GM10266 (cell line): ENCODE measurements around the gene SYNDIG1L.

Experiments used
- DNase-seq: peaks from one replicate; pipeline ENCODE4 v3.0.0; 2012; ENCODE audit errors: extremely low spot score
- TF ChIP-seq, protein P1 (sequence below): IDR thresholded peaks from 2 replicates; pipeline ENCODE4 v1.5.1; 2012; ENCODE audit warnings: mild to moderate bottlenecking, low read depth; ENCODE audit not compliant: control insufficient read depth, insufficient read depth; ENCODE audit errors: missing control alignments

The SYNDIG1L gene

DNA sequence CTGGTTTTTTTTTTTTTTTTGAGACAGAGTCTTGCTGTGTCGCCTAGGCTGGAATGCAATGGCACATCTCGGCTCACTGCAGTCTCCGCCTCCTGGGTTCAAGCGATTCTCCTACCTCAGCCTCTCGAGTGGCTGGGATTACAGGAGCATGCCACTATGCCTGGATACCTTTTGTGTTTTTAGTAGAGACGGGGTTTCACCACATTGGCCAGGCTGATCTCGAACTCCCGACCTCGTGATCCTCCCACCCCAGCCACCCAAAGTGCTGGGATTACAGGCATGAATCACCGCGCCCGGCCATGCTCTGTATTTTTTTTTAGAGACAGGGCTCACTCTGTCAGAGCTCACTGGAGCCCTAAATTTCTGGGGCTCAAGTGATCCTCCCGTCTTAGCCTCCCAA lies 45.2 kb downstream of the SYNDIG1L start:
- TF ChIP-seq, protein P1, sequence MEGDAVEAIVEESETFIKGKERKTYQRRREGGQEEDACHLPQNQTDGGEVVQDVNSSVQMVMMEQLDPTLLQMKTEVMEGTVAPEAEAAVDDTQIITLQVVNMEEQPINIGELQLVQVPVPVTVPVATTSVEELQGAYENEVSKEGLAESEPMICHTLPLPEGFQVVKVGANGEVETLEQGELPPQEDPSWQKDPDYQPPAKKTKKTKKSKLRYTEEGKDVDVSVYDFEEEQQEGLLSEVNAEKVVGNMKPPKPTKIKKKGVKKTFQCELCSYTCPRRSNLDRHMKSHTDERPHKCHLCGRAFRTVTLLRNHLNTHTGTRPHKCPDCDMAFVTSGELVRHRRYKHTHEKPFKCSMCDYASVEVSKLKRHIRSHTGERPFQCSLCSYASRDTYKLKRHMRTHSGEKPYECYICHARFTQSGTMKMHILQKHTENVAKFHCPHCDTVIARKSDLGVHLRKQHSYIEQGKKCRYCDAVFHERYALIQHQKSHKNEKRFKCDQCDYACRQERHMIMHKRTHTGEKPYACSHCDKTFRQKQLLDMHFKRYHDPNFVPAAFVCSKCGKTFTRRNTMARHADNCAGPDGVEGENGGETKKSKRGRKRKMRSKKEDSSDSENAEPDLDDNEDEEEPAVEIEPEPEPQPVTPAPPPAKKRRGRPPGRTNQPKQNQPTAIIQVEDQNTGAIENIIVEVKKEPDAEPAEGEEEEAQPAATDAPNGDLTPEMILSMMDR = no peak
- DNase-seq = no peak

DNA sequence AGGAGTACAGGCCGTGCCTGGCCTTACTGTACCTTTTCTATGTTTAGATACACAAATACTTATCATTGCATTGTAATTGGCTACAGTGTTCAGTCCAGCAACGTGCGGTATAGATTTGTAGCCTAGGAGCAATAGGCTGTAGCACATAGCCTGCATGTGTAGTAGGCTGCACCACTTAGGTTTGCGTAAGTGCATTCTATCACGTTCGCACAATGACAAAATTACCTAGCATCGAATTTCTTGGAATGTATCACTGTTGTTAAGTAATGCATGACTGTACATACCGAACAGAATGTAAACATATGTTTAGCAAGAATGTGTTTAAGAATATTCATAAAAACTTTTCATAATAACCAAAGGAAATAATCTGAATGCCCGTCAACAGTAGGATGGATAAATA lies 45.8 kb downstream of the SYNDIG1L start:
- TF ChIP-seq, protein P1 = no peak
- DNase-seq = no peak

DNA sequence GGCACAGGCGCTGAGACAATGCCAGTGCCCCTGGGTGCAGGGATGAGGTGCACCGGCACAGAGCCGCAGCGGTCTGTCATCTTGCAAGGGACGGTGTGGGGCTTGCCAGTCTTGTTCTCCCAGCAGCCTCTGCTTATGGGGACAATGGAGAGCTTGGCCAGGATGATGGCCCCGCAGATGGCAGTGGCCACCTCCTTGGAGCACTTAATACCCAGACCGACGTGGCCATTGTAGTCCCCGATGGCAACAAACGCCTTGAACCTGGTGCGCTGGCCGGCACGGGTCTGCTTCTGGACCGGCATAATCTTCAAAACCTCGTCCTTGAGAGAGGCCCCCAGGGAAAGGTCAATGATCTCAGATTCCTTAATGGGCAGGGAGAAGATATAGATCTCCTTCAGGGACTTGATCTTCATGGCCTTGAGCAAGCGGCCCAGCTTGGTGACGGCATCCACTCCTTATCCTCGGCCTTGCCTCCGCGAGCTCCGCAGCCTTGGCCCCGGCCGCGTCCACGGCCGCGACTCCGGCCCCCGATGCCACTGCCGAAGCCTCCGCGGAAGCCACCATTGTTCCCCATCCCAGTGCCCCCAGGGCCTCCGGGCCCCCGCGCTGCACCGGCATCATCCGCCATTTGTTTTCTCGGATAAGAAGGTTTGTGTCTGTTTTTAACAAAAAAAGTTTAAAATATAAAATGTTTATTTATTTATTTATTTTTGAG lies 47.9 kb downstream of the SYNDIG1L start:
- TF ChIP-seq, protein P1 = no peak
- no peak for DNase-seq

DNA sequence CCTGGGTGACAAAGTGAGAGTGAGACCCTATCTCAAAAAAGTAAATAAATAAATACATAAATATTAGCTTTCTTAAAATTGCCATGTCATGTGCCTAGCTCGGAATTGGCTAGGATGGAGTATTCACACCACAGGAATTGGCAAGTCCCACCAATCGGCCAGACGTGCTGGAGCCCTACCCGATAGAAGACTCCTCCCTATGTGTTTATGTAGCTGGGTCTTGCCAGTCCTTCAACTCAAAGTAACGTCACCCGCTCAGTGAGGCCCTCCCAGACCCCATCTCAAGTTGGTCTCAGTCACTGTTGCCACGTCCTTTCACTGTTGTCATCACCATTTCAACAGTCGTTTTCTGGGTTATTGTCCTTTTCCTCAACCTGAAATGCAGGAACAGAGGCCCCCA lies 57.6 kb downstream of the SYNDIG1L start:
- DNase-seq = no peak
- TF ChIP-seq, protein P1 = no peak

DNA sequence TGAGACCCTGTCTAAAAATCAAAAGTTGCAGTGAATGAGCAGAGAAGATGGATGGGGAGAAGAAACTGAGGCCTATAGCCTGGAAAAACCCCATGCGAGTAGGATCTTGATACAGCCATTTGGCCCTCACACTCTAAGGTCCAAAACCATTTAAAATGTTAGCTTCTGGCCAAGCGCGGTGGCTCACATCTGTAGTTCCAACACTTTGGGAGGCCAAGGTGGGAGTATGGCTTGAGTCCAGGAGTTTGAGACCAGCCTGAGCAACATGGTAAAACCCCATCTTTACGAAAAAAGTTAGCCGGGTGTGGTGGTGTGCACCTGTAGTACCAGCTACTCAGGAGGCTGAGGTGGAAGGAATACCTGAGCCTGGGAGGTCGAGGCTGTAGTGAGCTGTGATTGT lies 58.0 kb downstream of the SYNDIG1L start:
- TF ChIP-seq, protein P1 = no peak
- no peak for DNase-seq

DNA sequence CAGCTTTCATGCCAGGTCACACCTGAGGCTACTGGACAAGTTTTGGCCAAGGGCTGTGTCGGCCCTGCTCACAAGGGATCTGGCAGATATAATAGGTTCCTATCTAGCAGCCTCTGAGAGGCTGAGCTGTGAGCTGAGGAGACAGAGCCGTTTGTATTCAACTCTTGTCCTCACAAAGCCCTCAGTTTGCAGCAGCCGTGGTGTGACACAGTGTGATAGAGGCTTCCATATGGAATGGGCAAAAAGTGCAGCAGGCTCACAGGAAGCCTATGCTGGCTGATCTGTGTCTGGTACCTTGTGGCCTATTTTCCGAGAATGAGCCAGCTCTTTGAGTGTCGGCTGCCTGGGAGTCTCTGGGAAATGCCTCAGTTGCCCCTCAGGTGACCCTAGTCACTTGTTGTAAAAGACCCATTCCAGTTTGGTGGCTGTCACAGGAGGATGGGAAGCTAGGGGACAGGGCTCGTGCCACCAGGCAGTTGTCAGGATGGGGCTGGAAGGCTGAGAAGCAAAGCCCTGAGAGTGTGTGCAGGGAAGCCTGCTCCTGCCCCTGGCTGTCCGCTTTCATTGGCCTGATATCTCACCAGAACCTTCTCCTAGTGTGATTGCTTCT lies 61.6 kb downstream of the SYNDIG1L start:
- TF ChIP-seq, protein P1 = no peak
- no peak for DNase-seq

DNA sequence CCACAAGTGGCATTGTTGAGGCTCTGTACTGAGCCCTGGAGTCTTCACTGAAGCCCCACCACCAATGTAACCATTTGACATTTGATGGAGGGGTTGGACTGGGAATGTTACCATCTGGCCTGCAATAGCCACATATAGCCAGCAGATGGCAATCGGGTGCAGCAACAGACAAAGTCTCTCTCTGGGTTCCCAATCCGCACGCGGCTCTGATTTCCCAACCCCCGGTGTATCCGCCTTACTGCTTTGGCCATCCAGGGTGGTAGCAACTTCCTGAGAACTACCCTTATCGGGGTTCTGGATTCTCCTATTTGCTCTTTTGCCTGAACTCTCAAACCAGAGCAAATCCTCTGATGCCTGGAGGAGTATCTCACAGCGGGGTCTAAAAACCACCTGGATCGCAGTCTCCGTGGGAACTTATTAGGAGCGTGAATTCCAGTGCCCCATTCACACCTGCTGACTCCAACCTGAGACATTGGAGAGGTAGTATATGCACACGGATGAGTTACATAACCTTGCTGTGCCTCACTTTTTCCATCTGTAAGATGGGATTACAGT lies 63.6 kb downstream of the SYNDIG1L start:
- TF ChIP-seq, protein P1 = peak; percentile 91
- peak; percentile 81 for DNase-seq
